Chondrocyte (in vitro differentiated cells): ENCODE results near the gene ZNF576. TPM values are rescaled to one million over a fixed set of nuclear protein-coding genes. Genes with fewer than 3 reads are reported as not detected.

Source experiments
- DNase-seq: peaks from one replicate; pipeline ENCODE4 v3.0.0; 2021; ENCODE audit warnings: mixed read lengths, low spot score
- H3K27ac Mint-ChIP-seq: one replicate; pipeline ENCODE4 v1.8.0; 2021; ENCODE audit warnings: mild to moderate bottlenecking, moderate library complexity, mixed read lengths; ENCODE audit not compliant: unreplicated experiment
- H3K27me3 Mint-ChIP-seq: 2 replicates; pipeline ENCODE4 v1.8.0; 2021; ENCODE audit warnings: low read depth, mixed read lengths
- H3K36me3 Mint-ChIP-seq: 2 replicates; pipeline ENCODE4 v1.8.0; 2021; ENCODE audit warnings: low read depth, mixed read lengths
- H3K4me1 Mint-ChIP-seq: 2 replicates; pipeline ENCODE4 v1.8.0; 2021; ENCODE audit warnings: low read depth, mild to moderate bottlenecking, mixed read lengths
- H3K4me3 Mint-ChIP-seq: one replicate; pipeline ENCODE4 v1.8.0; 2021; ENCODE audit warnings: mild to moderate bottlenecking, moderate library complexity, mixed read lengths; ENCODE audit not compliant: unreplicated experiment
- H3K9me3 Mint-ChIP-seq: 2 replicates; pipeline ENCODE4 v1.8.0; 2021; ENCODE audit warnings: low read depth, mixed read lengths
- CTCF ChIP-seq: fragments of 200-600 bp; sonication (generic); IDR thresholded peaks from 2 replicates; pipeline ENCODE4 v1.5.0; 2021; ENCODE audit warnings: antibody characterized with exemption, mild to moderate bottlenecking, moderate library complexity
- total RNA-seq: library from RNA; stranded (reverse); gene quantifications from 3 replicates; pipeline ENCODE4 v1.2.1, GENCODE V29; 2021

ZNF576 gene
- total RNA-seq, 1 donor from 2014 or later: 11.9 TPM

DNA sequence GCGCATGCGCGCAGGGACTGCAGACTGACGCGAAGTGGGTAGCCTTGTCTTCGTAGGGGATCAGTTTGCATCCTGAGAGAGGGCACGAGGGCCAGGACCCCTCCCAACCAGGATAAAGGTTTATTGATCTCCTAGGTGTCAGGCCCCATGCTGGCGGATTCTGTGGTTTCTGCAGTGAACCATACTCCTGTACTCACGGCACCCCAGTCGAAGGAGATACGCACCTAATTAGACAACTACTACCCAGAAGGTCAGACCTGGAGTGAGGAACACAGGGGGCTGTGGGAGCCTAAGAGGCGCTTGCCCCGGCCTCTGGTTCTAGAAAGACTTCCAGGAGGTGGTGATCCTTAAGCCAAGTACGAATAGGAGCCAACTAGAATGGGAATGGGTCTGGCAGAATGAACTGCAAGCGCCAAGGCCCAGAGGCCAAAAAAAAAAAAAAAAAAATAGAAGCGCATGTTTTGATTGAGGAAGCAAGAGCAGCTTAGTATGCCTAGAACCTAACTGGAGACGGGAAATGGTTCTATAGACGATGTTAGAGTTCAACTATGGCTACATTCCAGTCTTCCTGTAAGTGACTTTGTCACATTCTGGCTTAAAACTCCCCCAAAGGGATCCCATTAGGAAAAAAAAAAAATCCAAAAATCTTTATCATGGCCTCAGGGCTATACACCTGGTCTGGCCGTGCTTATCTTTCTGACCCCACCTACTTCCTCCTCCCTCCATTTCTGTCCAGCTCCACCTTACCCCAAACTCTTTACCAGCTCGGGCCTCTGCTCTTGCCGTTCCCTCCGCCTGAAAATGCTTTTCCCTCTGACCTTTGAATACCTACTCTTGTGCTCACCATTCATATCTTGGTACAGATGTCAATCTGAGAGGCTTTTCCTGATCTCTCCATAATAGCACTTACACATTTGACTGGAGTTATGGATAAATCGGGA lies 23.9 kb downstream of the ZNF576 start:
- Mint-ChIP-seq H3K9me3 (no peaks in the 10 kb centered on the region), H3K4me1 (peaks cover 25% of the 10 kb centered on the region), H3K27ac (peak overlapping the region; percentile 98), H3K4me3 (peak overlapping the region; percentile 95), H3K27me3 (no peaks in the 10 kb centered on the region), H3K36me3 (no peaks in the 10 kb centered on the region)
- TF ChIP-seq CTCF: no peak
- no peak for DNase-seq

GRCh38 chr19:43622070-43622469 lies 25.7 kb downstream of the ZNF576 start:
- no peak for DNase-seq
- H3K27ac Mint-ChIP-seq: no peak overlapping the region
- no peak overlapping the region for H3K4me3 Mint-ChIP-seq
- peaks cover 21% of the 10 kb centered on the region for H3K4me1 Mint-ChIP-seq
- no peaks in the 10 kb centered on the region for H3K36me3 Mint-ChIP-seq
- no peaks in the 10 kb centered on the region for H3K27me3 Mint-ChIP-seq
- TF ChIP-seq CTCF: no peak
- no peaks in the 10 kb centered on the region for H3K9me3 Mint-ChIP-seq

DNA sequence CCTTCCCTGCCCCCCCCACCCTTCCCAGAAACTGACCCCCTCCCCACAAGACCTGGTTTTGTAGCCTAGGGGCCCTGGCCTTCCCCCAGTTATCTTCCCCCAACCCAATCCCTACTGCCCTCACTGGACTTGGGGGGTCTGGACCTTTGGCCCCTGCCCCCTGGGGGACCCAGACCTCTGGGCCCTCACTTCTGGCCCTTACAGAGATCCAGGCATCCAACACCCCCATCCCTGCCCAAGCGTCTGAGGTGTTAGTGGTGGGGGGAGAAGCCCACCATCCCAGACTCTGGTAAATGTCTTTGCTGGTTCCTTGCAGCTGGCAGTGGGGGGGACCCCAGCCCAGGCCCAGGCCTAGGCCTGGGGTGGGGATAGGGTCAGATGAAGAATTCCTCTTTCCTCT lies 26.6 kb downstream of the ZNF576 start:
- peaks cover 16% of the 10 kb centered on the region for H3K4me1 Mint-ChIP-seq
- H3K4me3 Mint-ChIP-seq: no peak overlapping the region
- H3K27ac Mint-ChIP-seq: no peak overlapping the region
- no peaks in the 10 kb centered on the region for H3K27me3 Mint-ChIP-seq
- DNase-seq: no peak
- no peaks in the 10 kb centered on the region for H3K36me3 Mint-ChIP-seq
- TF ChIP-seq CTCF: no peak
- H3K9me3 Mint-ChIP-seq: no peaks in the 10 kb centered on the region

DNA sequence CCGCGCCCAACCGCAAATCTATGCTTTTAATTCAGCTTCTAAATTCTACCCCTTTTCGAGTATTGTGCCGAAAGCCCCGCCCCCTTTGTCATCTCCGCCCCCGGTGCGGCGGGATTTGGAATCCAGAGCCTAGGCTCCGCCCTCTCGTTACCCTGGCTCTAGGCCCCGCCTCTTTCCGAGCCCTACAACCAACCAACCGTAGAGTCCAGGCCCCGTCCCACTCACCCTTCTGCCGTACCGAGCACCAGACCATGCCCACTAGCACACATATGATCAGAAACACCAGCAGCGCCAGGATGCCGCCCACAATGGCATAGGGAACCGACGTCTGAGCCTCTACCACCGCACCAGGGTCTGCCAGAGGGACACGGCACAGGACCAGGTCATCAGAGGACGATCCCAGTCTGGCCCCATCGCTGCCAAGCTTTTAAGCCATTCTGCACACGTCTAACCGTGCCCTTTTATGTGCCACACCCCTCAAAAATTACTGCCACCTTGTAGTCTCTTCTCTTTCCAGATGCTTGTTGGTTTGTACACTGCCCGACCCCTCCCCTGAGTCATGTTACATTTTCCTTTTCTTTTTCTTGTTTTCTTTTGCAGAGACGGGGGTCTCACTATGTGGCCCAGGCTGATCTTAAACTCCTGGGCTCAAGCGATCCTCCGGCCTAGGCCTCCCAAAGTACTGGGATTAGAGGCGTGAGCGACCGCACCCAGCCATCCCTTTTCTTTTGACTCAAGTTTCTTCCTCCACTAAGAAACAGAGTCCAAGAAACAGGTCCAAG lies 27.7 kb downstream of the ZNF576 start:
- TF ChIP-seq CTCF: no peak
- Mint-ChIP-seq H3K4me3 (no peak overlapping the region), H3K36me3 (no peaks in the 10 kb centered on the region), H3K4me1 (peaks cover 11% of the 10 kb centered on the region), H3K27ac (no peak overlapping the region), H3K27me3 (no peaks in the 10 kb centered on the region), H3K9me3 (no peaks in the 10 kb centered on the region)
- DNase-seq: no peak

- no peak for TF ChIP-seq CTCF
- no peak overlapping the region for H3K4me3 Mint-ChIP-seq
- DNase-seq: no peak
Observed at GRCh38 chr19:43624933-43625332, 28.5 kb downstream of the ZNF576 start.

More at GRCh38 chr19:43624933-43625332, 28.5 kb downstream of the ZNF576 start:
- Mint-ChIP-seq H3K36me3 (no peaks in the 10 kb centered on the region), H3K9me3 (no peaks in the 10 kb centered on the region), H3K27ac (no peak overlapping the region), H3K27me3 (no peaks in the 10 kb centered on the region), H3K4me1 (peaks cover 9% of the 10 kb centered on the region)
